ENCODE measurements around the gene VIPR2.
"Not testable (repeated sequence)": the region's sequence is repeated elsewhere in the genome, so short reads cannot be mapped to it uniquely, and the experiment has no call there.

VIPR2 gene

DNA sequence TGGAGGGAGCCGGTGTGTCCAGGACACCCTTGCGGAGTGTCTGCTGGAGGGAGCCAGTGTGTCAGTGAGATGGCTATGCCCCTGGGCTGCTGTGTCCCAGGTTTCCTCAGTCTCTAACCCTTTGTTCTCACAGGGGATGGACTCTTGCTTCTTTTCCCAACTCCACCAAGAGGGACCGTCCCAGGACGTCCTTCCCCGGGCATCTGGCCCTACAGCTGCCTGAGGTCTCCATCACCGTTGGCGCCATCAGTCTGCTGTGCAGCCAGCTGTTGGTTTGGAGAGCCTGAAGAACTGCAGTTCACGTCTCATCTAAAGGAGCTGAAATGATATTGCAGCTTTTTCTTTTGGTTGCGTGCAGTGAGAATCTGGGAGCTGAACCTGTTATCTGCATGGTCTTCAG lies 136.2 kb downstream of the VIPR2 start:
- DNase-seq (ENCODE audit: low read depth): no peak

- DNase-seq (ENCODE audit: low read depth): no peak
Observed at GRCh38 chr7:159007996-159008389, 136.7 kb downstream of the VIPR2 start.

DNA sequence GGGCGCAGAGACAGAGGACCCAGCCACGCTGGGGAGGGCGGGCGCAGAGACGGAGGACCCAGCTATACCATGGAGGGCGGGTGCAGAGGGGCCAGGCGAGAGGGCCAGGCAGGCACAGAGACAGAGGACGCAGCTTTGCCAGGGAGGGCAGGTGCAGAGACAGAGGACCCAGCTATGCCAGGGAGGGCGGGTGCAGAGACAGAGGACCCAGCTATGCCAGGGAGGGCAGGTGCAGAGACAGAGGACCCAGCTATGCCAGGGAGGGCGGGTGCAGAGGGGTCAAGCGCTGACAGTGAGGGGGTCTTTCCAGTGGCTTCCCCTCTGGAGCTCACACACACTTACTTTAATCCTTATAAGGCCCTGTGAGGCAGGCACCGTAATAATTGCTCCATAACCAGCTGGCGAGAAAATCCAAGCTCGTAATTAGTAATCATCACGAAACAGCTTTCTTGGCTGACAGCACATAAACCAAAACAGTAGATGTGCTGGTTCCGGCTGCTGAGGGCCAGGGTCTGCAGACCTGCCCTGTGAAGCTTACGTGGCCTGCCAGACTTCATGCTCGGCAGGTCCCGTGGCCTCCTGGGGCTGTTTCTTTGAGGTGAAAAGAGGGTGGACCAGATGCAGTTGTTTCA lies 137.2 kb downstream of the VIPR2 start:
- DNase-seq (ENCODE audit: low read depth): no peak

- DNase-seq (ENCODE audit: low read depth): no peak
Observed at GRCh38 chr7:159006610-159007130, 138.0 kb downstream of the VIPR2 start.

GRCh38 chr7:159006022-159006609 lies 138.6 kb downstream of the VIPR2 start:
- DNase-seq (ENCODE audit: low read depth): not testable (repeated sequence)

- DNase-seq (ENCODE audit: low read depth): no peak
Observed at GRCh38 chr7:159005618-159006017, 139.0 kb downstream of the VIPR2 start.

GRCh38 chr7:159004411-159004810 lies 140.3 kb downstream of the VIPR2 start:
- no peak for DNase-seq (ENCODE audit: low read depth)

DNA sequence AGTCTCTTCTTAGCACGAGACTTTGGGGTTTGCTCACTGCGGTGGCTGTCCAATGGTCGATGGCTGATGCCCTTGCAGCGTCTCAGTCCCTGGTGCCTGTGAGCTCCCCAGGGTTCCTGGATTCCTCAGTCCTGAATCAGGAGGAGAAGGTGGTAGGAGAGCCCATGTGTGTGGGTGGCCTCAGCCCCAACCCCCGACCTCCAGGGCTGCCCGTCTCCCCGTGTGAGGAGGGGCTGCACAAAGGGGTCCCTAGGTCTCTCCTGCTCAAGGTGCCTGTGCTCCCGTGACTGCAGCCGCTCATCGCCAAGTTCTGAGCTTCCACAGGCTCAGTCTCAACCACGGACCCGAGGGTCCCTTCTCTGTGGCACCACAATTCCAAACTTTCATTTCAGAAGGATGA lies 142.9 kb downstream of the VIPR2 start:
- no peak for DNase-seq (ENCODE audit: low read depth)

- no peak for DNase-seq (ENCODE audit: low read depth)
Observed at GRCh38 chr7:159000859-159001435, 143.7 kb downstream of the VIPR2 start.

DNA sequence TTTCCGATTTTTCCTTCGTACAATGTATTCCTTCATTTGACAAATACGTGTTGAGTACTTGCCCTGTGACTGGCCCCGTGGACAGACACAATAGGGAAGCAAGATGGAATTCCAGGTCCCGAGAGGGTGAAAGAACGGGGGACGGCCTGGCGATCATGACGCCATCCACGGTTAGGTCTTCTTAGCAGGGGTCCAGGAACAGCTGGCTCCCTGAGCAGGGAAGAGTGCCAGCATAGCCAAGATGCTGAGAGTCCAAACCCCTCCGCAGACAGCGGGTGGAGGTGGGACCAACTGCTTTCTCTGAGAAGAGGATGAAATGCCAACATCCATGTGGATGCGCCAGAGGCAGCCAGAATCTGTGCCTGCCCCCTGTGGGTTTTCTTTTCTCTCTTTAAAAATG lies 144.6 kb downstream of the VIPR2 start:
- no peak for DNase-seq (ENCODE audit: low read depth)

- no peak for DNase-seq (ENCODE audit: low read depth)
Observed at GRCh38 chr7:158999496-158999895, 145.2 kb downstream of the VIPR2 start.

DNA sequence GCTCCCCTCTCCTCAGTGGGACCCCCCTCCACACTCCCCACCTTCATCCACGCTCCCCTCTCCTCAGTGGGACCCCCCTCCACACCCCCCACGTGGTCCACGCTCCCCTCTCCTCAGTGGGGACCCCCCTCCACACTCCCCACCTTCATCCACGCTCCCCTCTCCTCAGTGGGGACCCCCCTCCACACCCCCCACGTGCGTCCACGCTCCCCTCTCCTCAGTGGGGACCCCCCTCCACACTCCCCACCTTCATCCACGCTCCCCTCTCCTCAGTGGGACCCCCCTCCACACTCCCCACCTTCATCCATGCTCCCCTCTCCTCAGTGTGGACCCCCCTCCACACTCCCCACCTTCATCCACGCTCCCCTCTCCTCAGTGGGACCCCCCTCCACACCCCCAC lies 146.4 kb downstream of the VIPR2 start:
- DNase-seq (ENCODE audit: low read depth): not testable (repeated sequence)

- no peak for DNase-seq (ENCODE audit: low read depth)
Observed at GRCh38 chr7:158997471-158997870, 147.2 kb downstream of the VIPR2 start.

- no peak for DNase-seq (ENCODE audit: low read depth)
Observed at GRCh38 chr7:158997110-158997453, 147.6 kb downstream of the VIPR2 start.

GRCh38 chr7:158996214-158997109 lies 148.2 kb downstream of the VIPR2 start:
- no peak for DNase-seq (ENCODE audit: low read depth)

DNA sequence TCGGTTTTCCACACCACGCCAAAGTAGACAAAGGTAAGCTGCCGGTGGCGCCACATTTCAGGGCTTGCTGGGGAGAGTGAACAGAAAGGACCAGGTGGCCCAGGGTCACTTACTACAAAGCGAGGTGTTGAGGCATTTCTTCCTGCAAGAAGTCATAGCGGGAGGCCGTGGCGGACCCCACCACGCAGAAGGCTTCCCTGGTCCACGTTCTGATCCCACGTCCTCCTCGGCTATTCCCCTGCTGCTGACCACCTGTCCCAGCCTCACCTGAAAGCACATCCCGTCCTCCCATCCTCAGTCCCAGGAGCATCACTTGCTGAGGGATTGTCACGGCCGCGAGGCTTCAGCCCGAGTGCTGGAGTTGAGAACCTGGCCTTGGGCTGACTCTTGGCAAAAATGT lies 149.2 kb downstream of the VIPR2 start:
- no peak for DNase-seq (ENCODE audit: low read depth)

- no peak for DNase-seq (ENCODE audit: low read depth)
Observed at GRCh38 chr7:158994687-158995086, 150.0 kb downstream of the VIPR2 start.

DNA sequence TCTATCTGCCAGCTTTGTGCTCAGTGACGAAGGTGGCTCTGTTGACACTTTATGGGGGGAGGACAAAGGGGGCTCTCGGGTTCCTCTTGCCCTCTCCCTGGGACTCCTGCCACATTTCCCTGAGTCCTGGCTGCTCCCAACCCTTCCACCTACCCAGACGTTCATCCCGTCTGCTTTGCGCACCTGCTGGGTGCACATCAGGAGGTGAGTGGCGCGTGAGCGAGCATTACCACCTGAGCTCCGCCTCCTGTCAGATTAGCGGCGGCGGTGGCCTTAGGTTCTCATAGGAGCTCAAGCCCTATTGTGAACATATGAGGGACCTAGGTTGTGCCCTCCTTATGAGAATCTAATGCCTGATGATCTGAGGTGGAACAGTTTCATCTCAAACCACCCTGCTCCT lies 151.1 kb downstream of the VIPR2 start:
- DNase-seq (ENCODE audit: low read depth): no peak

- DNase-seq (ENCODE audit: low read depth): no peak
Observed at GRCh38 chr7:158992759-158993158, 151.9 kb downstream of the VIPR2 start.

DNA sequence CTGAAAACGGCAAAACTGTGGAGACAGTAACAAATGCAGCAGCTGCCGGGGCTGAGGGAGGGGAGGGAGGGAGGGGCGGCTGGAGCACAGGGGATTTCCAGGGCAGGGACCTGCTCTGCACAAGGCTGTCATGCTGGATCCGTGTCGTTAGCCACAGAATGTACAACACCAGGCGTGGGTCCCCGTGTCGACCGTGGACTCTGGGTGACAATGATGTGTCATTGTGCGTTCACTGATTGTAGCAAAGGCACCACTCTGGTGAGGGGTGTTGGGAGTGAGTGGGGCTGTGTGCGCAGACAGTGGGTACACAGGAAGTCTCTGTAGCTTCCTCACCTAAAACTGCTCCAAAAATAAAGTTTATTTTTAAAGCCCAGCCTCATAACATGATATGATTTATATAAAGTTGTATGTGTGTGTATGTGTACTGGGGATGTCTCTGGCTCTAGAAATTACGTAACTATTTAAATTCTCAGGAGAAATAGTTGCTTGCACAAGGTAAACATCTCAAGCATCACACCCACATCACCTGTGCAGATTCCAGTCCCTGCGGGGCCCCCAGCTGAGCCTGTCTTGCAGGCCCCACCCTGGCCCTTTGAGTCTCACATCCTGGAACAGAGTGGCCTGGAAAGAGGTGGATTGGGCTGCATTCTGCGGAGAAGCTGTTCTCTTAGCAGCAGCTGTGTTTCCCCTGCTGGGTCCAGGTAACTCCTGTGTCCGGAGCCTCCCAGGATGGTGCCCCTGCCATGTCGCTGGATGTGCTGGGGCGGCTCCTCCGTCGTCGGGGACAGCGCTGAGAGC lies 152.6 kb downstream of the VIPR2 start:
- DNase-seq (ENCODE audit: low read depth): no peak

DNA sequence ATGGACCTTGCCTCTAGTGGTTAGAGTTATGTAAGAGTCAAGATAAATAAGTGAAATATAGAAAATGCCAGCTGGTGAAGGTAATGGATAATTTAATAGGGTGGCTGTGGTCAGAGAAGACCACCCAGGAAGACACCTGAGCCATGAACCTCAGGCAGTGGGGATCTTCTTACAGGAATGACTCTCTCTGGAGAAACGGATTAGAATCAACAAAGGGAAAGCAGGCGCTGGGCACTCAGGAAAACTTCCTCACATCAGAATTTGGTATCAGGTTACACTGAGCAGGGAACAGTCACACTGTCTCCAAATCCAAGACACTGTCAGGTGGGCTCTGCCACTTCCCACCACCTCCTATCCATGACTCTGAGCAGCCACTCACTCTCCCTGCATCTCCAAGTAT lies 155.7 kb downstream of the VIPR2 start:
- DNase-seq (ENCODE audit: low read depth): no peak

- DNase-seq (ENCODE audit: low read depth): no peak
Observed at GRCh38 chr7:158988302-158988862, 156.3 kb downstream of the VIPR2 start.
